ENCODE results near the gene CERS4.
A peak's percentile ranks its signal among the peaks of the same experiment; 100 is the strongest.
"Not testable (repeated sequence)": the region's sequence is repeated elsewhere in the genome, so short reads cannot be mapped to it uniquely, and the experiment has no call there.

The CERS4 gene

GRCh38 chr19:8269724-8270123, 60.6 kb downstream of the CERS4 start:
- DNase-seq = no peak

DNA sequence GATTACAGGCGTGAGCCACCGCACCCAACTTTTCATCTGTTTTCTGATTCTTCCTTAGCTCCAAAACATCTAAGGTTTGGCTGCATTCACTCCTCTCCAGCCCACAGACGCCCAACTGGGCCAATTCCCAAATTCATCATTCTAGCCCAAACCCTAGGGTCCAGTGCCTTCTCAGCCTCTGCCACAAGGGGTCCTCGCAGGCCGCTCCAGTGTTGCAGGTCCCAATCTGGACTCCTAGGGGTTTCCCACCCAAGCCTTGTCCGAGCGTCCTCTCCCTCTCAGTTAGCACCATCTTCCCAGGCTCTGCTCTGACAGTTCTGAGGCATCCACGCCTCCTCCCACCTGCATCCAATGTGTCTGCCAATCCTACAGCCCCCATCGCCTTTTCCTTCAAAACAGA, 67.3 kb downstream of the CERS4 start:
- not testable (repeated sequence) for DNase-seq

- DNase-seq = not testable (repeated sequence)
Measured at GRCh38 chr19:8291337-8291736, 82.2 kb downstream of the CERS4 start.

DNA sequence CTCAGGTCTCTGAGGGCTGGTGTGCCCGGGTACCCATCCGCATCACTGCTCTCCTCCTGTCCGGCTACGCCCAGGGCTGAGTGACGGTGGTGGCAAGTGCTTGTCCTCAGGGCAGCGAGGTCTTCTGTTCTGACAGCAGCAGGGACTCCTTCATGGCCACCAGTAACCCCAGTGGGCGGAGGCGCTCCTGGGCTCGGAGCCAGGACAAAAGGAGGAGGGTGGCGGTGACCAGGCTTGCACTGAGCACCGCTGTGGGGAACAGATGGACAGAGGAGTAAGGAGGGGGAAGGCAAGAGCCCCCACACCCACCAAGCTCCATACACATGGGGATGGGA, 93.2 kb downstream of the CERS4 start:
- no peak for DNase-seq

DNA sequence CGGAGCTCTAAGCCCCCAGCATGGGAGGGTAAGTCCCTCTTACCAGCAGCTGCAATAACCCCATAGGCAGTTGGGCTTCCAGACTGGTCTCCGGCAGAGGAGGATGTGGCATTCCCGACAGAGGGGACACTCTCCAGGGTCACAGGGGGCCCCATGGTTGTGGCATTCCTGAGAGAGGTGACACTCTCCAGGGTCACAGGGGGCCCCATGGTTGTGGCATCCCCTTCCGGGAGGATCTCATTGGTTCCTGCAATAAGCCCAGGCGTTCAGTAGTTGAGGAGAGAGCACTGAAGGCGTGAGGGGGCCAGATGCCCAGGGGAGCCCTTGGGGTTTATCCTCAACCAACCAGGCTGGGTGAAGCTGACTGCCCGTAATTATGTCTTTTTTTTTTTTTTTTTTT, 93.6 kb downstream of the CERS4 start:
- no peak for DNase-seq

GRCh38 chr19:8304841-8305621, 95.9 kb downstream of the CERS4 start:
- no peak for DNase-seq

- no peak for DNase-seq
Measured at GRCh38 chr19:8305798-8306197, 96.6 kb downstream of the CERS4 start.

GRCh38 chr19:8306235-8307054, 97.3 kb downstream of the CERS4 start:
- DNase-seq = no peak

GRCh38 chr19:8307400-8307964, 98.3 kb downstream of the CERS4 start:
- DNase-seq = no peak

DNA sequence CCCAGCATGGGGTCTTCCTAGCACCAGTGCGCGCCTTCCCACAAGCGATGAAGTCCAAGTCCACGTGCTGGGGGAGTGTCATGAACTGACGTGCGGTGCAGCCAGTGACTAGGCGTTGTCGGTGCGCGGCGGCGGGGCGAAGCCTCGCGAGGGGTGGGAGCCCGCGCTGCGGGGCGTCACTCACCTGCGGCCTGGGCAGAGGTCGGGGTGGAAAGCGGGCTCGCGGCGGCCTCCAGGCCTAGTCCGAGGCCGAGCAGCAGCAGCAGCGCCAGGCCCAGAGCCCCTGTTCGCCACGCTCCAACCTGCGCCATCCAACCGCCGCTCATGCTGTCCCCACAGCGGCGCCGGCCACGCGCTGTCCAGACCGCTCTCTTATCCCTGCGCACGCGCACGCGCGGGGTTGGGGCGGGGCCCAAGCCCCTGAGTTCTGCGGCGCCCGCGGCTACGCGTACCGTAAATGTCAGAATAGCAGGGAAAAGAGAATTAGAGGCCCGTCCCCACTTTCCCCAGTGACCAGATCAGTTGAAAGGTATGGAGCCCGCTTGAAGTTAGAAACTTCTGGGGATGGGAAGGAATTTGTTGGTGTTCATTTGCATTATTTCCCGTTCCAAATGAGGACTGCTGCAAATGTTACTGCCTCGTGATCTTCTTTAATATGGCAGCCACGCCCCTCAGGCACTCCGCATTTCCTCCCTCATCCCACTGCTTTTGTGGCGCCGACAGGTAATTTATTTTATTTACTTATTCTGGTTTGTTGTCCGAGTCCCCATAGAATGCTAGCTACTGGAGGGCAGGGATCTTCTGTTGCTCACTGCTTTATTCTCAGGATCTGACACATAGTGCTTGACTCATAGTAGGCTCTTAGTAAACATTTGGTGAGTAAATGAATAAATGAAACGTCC, 99.0 kb downstream of the CERS4 start, which contains the start of gene CD320:
Gene CD320, minus strand, starts transcription at position 394 of the 902 bp plus-strand sequence. Its CDS starts 68 bp downstream, at position 326.
- DNase-seq = peak; percentile 89

DNA sequence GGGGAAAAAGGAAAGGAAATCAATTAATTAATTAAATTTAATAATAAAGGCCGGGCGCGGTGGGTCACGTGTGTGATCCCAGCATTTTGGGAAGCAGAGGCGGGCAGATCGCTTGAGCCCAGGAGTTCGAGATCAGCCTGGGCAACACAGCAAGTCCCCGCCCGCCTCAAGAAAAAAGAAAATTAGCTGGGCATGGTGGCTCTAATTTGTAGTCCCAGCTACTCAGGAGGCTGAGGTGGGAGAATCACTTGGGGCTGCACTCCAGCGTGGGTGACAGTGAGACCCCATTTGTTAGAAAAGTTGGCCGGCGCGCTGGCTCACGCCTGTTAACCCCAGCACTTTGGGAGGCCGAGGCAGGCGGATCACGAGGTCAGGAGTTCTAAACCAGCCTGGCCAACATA, 99.7 kb downstream of the CERS4 start:
- DNase-seq = no peak

- DNase-seq = no peak
Measured at GRCh38 chr19:8310342-8311055, 101.3 kb downstream of the CERS4 start.

DNA sequence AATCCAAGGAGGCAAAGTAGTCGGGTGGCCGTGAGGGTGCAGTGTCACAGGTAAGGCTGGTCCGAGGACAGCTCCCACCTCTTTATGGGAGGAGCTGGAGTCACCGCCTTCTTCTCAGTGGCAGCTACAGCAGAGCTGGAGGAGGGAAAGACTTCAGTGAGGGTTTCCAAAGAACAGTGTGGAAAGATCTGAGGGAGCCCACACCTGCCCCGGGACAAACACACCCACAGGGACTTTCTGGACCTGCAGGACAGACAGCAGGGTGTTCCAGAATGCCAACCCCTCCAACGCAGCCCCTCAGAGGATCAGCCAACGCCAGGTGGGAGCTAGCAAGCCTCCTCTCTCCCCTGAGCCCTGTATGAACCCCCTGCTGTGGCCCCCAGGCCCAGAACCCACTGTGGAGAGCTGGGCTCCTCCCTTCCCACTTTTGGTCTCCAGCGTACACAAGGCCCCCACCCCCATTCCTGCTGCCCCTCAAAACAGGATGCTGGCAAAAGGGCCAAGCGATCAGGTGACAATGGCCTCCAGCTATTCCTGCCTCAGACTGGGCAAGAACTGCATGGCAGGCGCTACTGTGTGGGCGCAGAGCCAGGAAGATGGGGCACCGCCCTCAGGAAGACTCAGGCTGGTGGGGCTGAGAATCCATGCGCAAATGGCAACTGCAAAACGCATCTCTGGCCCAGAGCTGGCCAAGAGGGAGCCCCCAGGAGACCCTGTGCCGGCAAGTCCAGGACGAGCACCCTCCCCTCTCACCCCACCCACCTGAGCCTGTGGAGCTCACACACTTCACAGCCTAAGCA, 102.5 kb downstream of the CERS4 start:
- no peak for DNase-seq
